Kasumi-1 (cell line): ENCODE data around the gene PCDHGA4.
"Not testable (repeated sequence)": the region's sequence is repeated elsewhere in the genome, so short reads cannot be mapped to it uniquely, and the experiment has no call there.

Experiments used
- DNase-seq, 2 experiments: peaks; one replicate each; lab custom pipeline; 2025; lab: John Stamatoyannopoulos, UW

Gene PCDHGA4

DNA sequence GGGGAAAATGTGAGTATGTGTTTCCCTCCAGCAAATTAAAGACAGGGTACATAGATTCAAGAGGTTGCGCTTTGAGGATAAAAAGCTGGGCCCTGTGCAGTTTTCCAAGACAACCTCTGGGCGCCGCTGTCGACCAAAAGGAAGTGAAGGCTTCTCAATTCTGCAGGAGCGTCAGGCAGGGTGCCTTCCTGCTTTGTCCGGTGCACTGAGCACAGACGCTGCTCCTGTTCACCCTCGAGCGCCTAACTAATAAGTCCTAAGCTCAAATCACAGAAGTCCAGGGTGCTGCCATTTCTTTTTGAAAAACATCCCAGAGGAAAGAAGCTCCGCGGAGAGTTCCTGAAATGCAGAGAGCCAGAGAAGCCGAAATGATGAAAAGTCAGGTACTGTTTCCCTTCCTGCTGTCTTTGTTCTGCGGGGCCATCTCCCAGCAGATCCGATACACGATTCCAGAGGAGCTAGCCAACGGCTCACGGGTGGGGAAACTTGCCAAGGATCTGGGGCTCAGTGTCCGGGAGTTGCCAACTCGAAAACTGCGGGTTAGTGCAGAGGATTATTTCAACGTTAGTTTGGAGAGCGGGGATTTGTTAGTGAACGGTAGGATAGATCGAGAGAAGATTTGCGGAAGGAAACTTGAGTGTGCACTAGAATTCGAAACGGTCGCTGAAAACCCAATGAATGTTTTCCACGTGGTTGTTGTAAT is 4.8 kb upstream of the PCDHGA4 start, which contains the start of gene PCDHGB1:
PCDHGB1 (plus strand) TSS at position 183 of the 703 bp plus-strand sequence; CDS start at position 345, 162 bp downstream.
- no peak for DNase-seq

DNA sequence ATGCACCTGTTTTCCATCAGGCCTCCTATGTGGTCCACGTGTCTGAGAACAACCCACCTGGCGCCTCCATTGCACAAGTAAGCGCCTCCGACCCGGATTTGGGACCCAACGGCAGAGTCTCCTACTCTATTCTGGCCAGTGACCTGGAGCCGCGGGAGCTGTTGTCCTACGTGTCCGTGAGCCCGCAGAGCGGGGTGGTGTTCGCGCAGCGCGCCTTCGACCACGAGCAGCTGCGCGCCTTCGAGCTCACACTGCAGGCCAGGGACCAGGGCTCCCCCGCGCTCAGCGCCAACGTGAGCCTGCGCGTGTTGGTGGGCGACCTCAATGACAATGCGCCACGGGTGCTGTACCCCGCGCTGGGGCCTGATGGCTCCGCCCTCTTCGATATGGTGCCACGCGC is 3.2 kb upstream of the PCDHGA4 start:
- no peak for DNase-seq

DNA sequence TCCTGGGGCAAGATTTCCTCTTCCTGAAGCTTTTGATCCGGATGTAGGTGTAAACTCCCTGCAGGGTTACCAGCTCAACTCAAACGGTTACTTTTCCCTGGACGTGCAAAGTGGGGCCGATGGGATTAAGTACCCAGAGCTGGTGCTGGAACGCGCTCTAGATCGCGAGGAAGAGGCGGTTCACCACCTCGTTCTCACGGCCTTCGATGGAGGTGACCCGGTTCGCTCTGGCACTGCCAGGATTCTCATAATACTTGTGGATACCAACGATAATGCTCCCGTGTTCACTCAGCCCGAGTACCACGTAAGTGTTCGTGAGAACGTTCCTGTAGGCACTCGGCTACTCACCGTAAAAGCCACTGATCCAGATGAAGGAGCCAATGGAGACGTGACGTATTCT is 820 bp downstream of the PCDHGA4 start:
- DNase-seq = no peak

DNA sequence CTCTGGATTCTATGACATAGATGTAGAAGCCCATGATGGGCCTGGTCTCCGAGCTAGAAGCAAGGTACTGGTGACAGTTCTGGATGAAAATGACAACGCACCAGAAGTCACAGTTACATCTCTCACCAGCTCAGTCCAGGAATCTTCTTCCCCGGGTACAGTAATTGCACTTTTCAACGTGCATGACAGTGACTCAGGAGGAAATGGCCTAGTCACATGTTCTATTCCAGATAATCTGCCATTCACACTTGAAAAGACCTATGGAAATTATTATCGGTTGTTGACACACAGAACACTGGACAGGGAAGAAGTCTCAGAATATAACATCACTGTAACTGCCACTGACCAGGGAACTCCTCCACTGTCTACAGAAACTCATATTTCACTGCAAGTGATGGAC is 1.3 kb downstream of the PCDHGA4 start:
- no peak for DNase-seq

DNA sequence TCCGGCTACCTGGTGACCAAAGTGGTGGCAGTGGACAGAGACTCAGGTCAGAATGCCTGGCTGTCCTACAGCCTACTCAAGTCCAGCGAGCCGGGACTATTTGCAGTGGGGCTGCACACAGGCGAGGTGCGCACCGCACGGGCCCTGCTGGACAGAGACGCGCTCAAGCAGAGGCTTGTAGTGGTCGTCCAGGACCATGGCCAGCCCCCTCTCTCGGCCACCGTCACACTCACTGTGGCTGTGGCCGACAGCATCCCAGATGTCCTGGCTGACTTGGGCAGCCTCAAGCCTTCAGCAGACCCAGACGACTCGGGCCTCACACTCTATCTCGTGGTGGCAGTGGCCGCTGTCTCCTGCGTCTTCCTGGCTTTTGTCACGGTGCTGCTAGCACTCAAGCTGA is 2.1 kb downstream of the PCDHGA4 start:
- DNase-seq = no peak

DNA sequence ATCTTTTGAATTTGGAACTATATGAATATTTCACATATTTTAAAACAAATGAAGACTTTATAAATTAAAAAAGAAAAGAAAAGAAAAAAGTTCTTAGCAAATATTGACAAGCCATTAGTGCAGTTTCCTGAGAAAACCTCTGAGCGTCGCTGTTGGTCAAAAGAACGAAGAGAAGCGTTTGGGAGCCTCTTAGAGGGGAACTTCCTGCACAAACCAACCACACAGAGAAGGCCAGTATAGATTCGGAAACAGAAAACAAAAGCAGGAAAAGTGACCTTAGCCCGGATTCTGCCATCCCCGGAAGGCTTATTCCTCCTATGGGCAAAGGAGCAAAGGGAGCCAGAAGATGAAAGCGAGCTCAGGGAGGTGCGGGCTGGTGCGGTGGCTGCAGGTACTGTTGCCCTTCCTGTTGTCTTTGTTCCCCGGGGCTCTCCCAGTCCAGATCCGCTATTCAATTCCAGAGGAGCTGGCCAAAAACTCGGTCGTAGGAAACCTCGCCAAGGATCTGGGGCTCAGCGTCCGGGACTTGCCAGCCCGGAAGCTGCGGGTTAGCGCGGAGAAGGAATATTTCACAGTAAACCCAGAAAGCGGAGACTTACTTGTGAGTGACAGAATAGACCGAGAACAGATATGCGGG is 5.1 kb downstream of the PCDHGA4 start, which contains the start of gene PCDHGB2:
PCDHGB2 (plus strand) TSS at position 205 of the 637 bp plus-strand sequence; CDS start at position 347, 142 bp downstream.
- DNase-seq = no peak

DNA sequence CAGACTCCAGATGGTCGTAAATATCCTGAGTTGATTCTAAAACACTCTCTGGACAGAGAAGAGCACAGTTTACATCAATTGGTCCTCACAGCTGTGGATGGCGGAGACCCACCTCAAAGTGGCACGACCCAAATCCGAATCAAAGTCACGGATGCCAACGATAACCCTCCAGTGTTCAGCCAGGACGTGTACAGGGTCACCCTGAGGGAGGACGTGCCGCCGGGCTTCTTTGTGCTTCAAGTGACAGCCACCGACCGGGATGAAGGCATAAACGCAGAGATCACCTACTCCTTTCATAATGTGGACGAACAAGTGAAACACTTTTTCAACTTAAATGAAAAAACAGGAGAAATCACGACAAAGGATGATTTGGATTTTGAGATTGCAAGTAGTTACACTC is 5.9 kb downstream of the PCDHGA4 start:
- no peak for DNase-seq

DNA sequence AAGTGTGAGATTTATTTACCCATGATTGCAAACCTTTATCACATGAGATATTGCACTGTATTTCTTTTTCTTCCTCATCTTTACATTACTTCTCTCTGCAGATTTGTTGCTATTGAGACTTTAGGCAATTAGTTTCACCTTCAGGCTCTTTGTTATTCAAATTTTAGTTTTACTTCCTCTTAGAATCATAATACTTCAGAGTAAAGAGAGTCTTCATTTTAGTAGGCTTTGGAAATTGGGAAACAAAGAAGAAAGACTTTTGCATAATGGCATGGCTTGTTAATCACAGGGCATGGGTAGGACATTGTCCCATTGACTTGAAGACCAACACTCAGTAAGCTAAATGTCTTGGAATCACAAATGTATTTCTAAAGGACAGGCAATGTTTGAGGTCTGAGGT is 7.9 kb downstream of the PCDHGA4 start:
- DNase-seq = no peak

DNA sequence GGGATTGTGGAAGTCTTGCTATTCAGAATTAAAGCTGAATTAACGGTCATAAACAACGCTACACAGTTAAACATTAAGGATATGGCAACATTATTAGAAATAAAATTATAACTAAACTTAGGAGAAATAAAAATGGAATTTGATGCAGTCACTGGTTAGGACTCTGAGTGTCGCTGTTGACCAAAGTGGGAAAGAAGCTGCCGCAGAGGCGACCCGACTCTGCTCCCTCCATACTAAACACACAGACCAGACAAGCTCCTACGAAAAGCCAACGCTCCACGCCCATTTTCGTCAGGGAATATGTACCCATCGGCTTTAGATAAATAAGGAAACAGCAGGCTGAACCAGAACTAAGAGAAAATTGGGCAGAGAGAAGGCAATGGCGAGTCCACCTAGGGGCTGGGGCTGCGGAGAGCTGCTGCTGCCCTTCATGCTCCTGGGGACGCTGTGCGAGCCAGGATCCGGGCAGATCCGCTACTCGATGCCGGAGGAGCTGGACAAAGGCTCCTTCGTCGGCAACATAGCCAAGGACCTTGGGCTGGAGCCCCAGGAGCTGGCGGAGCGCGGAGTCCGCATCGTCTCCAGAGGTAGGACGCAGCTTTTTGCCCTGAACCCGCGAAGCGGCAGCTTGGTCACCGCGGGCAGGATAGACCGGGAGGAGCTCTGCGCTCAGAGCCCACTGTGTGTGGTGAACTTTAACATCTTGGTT is 9.3 kb downstream of the PCDHGA4 start, which contains the start of gene PCDHGA5:
PCDHGA5 (plus strand) TSS at position 211 of the 709 bp plus-strand sequence; CDS start at position 380, 169 bp downstream.
- DNase-seq = no peak

DNA sequence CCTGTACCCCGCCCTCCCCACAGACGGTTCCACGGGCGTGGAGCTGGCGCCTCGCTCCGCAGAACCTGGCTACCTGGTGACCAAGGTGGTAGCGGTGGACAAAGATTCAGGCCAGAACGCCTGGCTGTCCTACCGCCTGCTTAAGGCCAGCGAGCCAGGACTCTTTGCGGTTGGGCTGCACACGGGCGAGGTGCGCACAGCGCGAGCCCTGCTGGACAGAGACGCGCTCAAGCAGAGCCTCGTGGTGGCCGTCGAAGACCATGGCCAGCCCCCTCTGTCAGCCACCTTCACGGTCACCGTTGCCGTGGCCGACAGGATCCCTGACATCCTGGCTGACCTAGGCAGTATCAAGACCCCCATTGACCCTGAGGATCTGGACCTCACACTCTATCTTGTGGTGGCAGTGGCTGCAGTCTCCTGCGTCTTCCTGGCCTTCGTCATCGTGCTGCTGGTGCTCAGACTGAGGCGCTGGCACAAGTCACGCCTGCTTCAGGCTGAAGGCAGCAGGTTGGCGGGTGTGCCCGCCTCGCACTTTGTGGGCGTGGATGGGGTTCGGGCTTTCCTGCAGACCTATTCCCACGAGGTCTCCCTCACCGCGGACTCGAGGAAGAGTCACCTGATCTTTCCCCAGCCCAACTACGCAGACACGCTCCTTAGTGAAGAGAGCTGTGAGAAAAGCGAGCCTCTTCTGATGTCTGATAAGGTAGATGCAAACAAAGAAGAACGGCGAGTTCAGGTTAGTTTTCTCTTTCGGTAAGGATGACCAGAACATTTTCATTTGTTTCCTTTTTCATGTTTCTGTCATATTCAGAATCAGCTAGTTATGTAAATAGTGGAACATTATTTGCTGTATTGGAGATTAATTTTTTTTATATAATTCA is 11.4 kb downstream of the PCDHGA4 start:
- DNase-seq = no peak

DNA sequence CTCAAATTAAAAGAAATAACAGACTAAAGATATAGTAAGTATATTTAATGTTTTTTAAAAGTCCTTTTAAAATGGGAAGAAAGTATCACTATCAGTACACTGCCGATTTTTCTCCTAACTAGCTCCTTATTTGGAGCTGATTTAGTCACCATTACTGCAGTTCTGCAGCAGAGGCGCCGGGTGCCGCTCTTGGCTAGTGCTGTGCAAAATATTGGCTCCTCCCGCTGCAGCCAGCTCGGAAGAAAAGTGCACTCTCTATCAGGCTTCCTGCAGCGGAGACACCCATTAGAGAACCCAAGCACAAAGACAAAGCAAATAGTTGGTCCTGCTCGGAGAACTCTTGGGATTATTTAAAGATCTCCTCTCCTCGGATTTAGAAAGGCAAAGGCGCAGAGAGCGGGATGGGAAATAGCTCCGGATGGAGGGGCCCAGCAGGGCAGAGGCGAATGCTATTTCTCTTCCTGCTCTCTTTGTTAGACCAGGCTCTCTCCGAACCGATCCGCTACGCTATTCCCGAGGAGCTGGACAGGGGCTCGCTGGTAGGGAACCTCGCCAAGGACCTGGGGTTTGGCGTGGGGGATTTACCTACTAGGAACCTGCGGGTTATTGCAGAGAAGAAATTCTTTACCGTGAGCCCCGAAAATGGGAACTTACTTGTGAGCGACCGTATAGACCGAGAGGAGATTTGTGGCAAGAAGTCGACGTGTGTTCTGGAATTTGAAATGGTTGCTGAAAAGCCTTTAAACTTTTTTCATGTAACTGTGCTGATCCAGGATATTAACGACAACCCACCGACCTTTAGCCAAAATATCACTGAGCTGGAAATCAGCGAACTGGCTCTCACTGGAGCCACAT is 15.4 kb downstream of the PCDHGA4 start, which contains the start of gene PCDHGB3:
PCDHGB3 (plus strand) TSS at position 249 of the 855 bp plus-strand sequence; CDS start at position 402, 153 bp downstream.
- no peak for DNase-seq

DNA sequence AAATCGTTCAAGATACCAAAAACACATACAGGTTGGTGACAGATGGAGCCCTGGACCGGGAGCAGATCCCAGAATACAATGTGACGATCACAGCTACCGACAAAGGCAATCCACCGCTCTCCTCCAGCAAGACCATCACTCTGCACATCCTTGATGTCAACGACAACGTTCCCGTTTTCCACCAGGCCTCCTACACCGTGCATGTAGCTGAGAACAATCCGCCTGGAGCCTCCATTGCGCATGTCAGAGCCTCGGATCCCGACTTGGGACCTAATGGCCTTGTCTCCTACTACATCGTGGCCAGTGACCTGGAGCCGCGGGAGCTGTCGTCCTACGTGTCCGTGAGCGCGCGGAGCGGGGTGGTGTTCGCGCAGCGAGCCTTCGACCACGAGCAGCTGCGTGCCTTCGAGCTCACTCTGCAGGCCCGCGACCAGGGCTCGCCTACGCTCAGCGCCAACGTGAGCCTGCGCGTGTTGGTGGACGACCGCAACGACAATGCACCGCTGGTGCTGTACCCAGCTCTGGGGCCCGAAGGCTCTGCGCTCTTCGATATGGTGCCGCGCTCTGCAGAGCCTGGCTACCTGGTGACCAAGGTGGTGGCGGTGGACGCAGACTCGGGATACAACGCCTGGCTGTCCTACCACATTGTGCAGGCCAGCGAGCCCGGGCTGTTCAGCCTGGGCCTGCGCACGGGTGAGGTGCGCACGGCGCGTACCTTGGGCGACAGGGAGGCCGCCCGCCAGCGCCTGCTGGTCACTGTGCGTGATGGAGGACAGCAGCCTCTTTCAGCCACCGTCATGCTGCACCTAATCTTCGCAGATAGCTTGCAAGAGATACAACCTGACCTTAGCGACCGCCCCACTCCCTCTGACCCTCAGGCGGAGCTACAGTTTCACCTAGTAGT is 17.0 kb downstream of the PCDHGA4 start:
- DNase-seq = no peak

DNA sequence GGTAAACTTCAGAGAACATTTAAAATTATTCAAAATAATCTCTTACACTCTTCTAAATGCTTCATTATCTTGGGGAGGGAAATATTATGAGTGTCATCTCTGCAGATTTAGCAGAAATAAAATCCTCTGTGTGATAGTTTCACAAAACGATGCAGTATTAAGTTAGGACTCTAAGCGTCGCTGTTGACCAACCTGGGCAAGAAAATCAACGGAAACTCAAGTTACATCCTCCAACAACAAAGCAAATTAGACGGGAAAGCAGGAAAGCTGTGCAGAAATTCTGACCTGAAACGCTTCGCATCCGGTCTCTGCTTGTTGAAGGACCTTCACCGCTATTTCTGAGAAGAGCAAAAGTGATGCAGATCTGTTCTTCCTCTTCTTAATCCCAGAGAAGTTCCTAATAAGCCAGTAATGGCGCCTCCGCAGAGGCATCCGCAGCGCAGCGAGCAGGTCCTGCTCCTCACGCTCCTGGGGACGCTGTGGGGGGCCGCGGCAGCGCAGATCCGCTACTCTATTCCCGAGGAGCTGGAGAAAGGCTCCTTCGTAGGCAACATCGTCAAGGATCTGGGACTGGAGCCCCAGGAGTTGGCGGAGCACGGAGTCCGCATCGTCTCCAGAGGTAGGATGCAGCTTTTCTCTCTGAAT is 19.0 kb downstream of the PCDHGA4 start, which contains the start of gene PCDHGA6:
PCDHGA6 (plus strand) TSS at position 219 of the 645 bp plus-strand sequence; CDS start at position 412, 193 bp downstream.
- no peak for DNase-seq

DNA sequence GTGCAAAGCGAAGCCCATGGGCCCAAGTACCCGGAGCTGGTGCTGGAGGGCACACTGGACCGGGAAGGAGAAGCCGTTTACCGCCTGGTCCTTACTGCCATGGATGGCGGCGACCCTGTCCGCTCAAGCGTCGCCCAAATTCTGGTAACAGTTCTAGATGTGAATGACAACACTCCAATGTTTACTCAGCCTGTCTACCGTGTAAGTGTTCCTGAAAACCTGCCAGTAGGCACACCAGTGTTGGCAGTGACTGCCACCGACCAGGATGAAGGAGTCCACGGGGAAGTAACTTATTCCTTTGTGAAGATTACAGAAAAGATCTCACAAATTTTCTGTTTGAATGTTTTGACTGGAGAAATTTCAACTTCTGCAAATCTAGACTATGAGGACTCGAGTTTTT is 19.8 kb downstream of the PCDHGA4 start:
- no peak for DNase-seq

DNA sequence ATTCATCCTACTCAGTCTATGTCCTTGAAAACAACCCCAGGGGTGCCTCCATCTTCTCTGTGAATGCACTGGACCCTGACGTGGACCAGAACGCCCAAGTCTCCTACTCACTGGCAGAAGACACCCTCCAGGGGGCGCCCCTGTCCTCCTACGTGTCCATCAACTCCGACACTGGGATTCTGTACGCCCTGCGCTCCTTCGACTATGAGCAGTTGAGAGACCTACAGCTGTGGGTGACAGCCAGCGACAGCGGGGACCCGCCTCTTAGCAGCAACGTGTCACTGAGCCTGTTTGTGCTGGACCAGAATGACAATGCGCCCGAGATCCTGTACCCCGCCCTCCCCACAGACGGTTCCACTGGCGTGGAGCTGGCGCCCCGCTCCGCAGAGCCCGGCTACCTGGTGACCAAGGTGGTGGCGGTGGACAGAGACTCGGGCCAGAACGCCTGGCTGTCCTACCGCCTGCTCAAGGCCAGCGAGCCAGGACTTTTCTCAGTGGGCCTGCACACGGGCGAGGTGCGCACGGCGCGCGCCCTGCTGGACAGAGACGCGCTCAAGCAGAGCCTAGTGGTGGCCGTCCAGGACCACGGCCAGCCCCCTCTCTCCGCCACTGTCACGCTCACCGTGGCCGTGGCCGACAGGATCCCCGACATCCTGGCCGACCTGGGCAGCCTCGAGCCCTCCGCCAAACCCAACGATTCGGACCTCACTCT is 20.8 kb downstream of the PCDHGA4 start:
- not testable (repeated sequence) for DNase-seq

DNA sequence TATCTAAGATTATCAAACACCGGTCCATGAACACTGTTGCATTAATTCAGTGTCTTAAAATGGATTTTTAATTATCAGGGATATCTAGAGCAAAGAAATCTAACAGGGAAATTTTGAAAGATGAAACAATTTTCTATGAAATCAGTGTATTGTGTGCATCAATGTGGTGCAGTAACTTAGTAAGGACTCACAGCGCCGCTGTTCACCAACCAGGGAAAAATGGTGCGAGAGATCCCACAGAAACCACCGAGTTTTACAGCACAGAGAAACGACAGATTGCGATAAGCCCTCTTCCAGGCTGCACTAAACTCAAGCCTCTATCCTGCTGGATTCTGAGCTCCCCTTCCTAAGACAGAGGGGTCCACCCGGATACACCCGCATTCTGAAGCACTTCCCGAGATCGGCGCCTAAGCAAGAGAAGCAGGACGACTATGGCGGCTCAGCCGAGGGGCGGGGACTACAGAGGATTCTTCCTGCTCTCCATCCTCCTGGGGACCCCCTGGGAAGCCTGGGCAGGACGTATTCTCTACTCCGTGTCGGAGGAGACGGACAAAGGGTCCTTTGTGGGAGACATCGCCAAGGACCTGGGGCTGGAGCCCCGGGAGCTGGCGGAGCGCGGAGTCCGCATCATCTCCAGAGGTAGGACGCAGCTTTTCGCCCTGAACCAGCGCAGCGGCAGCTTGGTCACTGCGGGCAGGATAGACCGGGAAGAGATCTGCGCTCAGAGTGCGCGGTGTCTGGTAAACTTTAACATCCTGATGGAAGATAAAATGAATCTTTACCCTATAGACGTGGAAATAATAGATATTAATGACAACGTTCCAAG is 27.9 kb downstream of the PCDHGA4 start, which contains the start of gene PCDHGA7:
PCDHGA7 (plus strand) TSS at position 274 of the 826 bp plus-strand sequence; CDS start at position 432, 158 bp downstream.
- no peak for DNase-seq

DNA sequence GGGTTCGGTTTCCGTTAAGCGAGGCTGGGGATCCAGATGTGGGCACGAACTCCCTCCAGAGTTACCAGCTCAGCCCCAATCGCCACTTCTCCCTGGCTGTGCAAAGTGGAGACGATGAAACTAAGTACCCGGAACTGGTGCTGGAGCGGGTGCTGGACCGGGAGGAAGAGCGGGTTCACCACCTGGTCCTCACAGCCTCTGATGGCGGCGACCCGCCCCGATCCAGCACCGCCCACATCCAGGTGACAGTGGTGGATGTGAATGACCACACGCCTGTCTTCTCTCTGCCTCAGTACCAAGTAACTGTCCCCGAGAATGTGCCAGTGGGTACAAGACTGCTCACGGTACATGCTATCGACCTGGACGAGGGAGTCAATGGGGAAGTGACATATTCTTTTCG is 28.5 kb downstream of the PCDHGA4 start:
- DNase-seq = no peak
